SK-N-MC (cell line): ENCODE results near the gene TAOK1.

Experiments used
- EZH2 ChIP-seq: fragments of 200-600 bp; sonication (generic); IDR thresholded peaks from one replicate; pipeline ENCODE4 v1.6.1; 2017; ENCODE audit warnings: antibody characterized with exemption
- FOXP2 ChIP-seq: optimal IDR thresholded peaks from 2 replicates; pipeline ENCODE3; 2011; ENCODE audit warnings: mild to moderate bottlenecking, moderate library complexity; ENCODE audit not compliant: insufficient read depth; ENCODE audit errors: extremely low read length, control extremely low read depth
- POLR2AphosphoS5 ChIP-seq: IDR thresholded peaks from 2 replicates; pipeline ENCODE4 v1.6.1; 2012; ENCODE audit warnings: mild to moderate bottlenecking, low read depth, low read length, borderline replicate concordance

- TF ChIP-seq EZH2 (no peak), POLR2AphosphoS5 (no peak), FOXP2 (no peak)
These were observed 191.6 kb downstream of the TAOK1 start for GRCh38 chr17:29581583-29582253.
